Endothelial cell (in vitro differentiated cells): Measurements from ENCODE around the gene COL8A2. TPM values are rescaled to one million over a fixed set of nuclear protein-coding genes. Genes with fewer than 3 reads are reported as not detected.
A peak's percentile ranks its signal among the peaks of the same experiment; 100 is the strongest.

Source experiments
- DNase-seq: peaks from one replicate; pipeline ENCODE4 v3.0.0; 2021; ENCODE audit warnings: low spot score
- H3K27ac Mint-ChIP-seq: one replicate; pipeline ENCODE4 v1.8.0; 2021; ENCODE audit warnings: mixed read lengths, inconsistent platforms; ENCODE audit not compliant: unreplicated experiment
- H3K27me3 Mint-ChIP-seq: one replicate; pipeline ENCODE4 v1.8.0; 2021; ENCODE audit warnings: mild to moderate bottlenecking, moderate library complexity, mixed read lengths, inconsistent platforms; ENCODE audit not compliant: unreplicated experiment
- H3K36me3 Mint-ChIP-seq: one replicate; pipeline ENCODE4 v1.8.0; 2021; ENCODE audit warnings: mild to moderate bottlenecking, low read depth, mixed read lengths, inconsistent platforms; ENCODE audit not compliant: unreplicated experiment
- H3K4me1 Mint-ChIP-seq: one replicate; pipeline ENCODE4 v1.8.0; 2021; ENCODE audit warnings: mild to moderate bottlenecking, mixed read lengths, inconsistent platforms; ENCODE audit not compliant: unreplicated experiment
- H3K4me3 Mint-ChIP-seq: one replicate; pipeline ENCODE4 v1.8.0; 2021; ENCODE audit warnings: mild to moderate bottlenecking, mixed read lengths, inconsistent platforms; ENCODE audit not compliant: unreplicated experiment
- H3K9me3 Mint-ChIP-seq: one replicate; pipeline ENCODE4 v1.8.0; 2021; ENCODE audit warnings: mixed read lengths, inconsistent platforms; ENCODE audit not compliant: unreplicated experiment
- total RNA-seq: library from RNA; stranded (reverse); fragmentation: NEBNext Ultra II Directional; extraction: Animal tissue kit (Norgen Biotek cat#: 25700); gene quantifications from one replicate; pipeline ENCODE4 v1.2.1, GENCODE V29; 2021; ENCODE audit not compliant: unreplicated experiment
- TF ChIP-seq, protein P1 (sequence below): fragments of 200-600 bp; sonication (generic); IDR thresholded peaks from one replicate; pipeline ENCODE4 v1.5.0; 2021; ENCODE audit warnings: antibody characterized with exemption; ENCODE audit not compliant: unreplicated experiment

The COL8A2 gene
- total RNA-seq, 1 donor from 2014 or later = 0.13 TPM

DNA sequence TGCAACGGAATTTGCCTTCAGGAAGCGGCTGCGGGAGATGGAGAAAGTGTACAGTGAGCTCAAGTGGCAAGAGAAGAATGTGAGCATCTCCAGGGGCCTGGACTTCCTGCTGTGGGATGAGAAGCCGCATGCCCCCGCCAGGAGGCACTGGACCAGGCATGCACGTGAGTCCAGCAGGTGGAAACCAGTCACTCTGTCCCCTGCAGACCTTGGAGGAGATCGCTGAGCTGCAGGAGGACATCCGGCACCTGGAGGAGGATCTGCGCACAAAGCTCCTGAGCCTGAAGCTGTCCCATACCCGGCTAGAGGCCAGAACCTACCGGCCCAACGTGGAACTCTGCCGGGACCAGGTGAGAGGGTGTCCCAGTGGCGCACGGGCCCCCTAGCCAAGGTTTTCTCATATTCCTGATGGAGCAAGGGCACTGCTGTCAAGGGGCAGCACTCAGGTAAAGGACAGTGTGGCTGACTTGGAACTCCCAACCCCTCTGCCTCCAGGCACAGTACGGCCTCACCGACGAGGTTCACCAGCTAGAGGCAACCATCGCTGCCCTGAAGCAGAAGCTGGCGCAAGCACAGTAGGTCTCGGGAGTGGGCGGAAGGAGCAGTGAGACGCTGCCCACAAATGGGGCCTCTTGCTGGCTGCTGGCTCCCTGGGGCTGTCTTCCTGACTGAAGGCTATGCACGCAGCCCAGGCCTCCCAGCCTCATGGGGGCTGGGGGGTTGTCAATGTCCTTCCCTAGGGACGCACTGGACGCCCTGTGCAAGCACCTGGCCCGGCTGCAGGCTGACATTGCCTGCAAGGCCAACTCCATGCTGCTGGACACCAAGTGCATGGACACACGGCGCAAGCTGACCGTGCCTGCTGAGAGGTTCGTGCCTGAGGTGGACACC lies 37.5 kb downstream of the COL8A2 start:
- Mint-ChIP-seq H3K27ac (no peak overlapping the region), H3K9me3 (no peaks in the 10 kb centered on the region), H3K4me1 (peaks cover 10% of the 10 kb centered on the region), H3K36me3 (peaks cover 6% of the 10 kb centered on the region), H3K4me3 (peak overlapping the region; percentile 53), H3K27me3 (peaks cover 23% of the 10 kb centered on the region)
- no peak for DNase-seq
- TF ChIP-seq, protein P1, sequence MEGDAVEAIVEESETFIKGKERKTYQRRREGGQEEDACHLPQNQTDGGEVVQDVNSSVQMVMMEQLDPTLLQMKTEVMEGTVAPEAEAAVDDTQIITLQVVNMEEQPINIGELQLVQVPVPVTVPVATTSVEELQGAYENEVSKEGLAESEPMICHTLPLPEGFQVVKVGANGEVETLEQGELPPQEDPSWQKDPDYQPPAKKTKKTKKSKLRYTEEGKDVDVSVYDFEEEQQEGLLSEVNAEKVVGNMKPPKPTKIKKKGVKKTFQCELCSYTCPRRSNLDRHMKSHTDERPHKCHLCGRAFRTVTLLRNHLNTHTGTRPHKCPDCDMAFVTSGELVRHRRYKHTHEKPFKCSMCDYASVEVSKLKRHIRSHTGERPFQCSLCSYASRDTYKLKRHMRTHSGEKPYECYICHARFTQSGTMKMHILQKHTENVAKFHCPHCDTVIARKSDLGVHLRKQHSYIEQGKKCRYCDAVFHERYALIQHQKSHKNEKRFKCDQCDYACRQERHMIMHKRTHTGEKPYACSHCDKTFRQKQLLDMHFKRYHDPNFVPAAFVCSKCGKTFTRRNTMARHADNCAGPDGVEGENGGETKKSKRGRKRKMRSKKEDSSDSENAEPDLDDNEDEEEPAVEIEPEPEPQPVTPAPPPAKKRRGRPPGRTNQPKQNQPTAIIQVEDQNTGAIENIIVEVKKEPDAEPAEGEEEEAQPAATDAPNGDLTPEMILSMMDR = no peak

DNA sequence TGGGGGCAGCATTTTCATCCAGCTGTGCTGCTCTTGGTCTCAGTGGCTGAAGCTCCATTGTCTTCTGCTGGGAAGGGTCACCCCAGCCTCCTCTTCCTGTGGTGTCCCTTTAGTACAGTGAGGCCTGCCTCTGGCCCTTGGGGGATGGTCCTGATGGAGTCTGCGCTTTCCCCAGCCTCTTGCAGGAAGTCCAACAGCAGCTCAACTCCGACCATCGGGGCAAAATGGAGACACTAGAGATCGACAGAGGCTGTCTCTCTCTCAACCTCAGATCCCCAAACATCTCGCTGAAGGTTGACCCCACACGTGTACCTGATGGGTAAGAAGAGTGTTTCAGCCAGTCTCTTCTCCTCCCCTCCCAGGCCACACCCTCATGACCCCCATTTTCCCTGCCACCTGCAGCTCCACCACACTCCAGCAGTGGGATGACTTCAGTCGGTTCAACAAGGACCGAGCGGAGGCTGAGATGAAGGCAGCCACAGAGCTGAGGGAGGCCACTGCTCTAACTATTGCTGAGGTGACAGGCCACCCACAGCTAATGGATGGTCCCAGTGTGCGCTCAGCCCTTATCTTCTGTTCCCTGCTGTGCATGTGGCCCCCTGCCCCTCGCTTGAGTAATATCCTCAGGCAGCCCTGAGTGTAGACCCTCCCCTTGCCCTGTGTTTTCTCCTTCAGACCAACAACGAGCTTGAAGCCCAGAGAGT lies 38.3 kb downstream of the COL8A2 start:
- Mint-ChIP-seq H3K4me3 (peak overlapping the region; percentile 53), H3K9me3 (no peaks in the 10 kb centered on the region), H3K27ac (no peak overlapping the region), H3K36me3 (peaks cover 5% of the 10 kb centered on the region), H3K4me1 (peaks cover 10% of the 10 kb centered on the region), H3K27me3 (peaks cover 21% of the 10 kb centered on the region)
- no peak for DNase-seq
- TF ChIP-seq, protein P1 = no peak

DNA sequence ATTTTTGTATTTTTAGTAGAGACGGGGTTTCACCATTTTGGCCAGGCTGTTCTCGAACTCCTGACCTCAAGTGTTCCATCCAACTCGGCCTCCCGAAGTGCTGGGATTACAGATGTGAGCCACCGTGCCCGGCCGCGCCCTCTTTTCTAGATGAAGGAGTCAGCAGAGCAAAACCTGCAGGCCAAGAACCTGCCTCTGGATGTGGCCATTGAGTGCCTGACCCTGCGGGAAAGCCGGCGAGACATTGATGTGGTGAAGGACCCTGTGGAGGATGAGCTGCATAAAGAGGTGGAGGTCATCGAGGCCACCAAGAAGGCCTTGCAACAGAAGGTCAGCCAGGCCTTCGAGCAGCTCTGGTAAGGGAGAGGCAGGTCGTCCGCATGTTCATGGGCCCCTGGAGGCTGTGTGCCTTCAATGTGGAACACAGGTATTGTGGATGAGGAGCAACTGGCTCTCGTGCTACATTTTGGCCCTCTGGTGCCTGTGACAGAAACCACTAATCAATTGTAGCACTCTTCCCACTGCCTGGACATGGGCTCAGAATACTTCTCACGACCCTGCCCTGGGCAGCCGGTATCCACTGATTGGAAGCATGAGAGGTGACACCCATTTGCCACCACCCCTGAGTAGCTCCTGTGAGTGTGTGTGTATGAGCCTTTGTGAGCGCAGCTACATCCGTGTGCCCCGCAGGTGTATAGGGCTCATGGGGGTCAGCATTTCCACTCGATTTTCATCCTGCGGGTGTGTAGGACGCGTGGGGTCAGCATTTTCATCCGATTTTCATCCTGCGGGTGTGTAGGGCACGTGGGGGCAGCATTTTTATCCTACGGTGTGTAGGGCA lies 39.1 kb downstream of the COL8A2 start:
- no peak for DNase-seq
- TF ChIP-seq, protein P1 = no peak
- peaks cover 21% of the 10 kb centered on the region for H3K27me3 Mint-ChIP-seq
- H3K4me3 Mint-ChIP-seq = no peak overlapping the region
- H3K4me1 Mint-ChIP-seq = peaks cover 10% of the 10 kb centered on the region
- H3K27ac Mint-ChIP-seq = no peak overlapping the region
- peaks cover 5% of the 10 kb centered on the region for H3K36me3 Mint-ChIP-seq
- H3K9me3 Mint-ChIP-seq = no peaks in the 10 kb centered on the region

DNA sequence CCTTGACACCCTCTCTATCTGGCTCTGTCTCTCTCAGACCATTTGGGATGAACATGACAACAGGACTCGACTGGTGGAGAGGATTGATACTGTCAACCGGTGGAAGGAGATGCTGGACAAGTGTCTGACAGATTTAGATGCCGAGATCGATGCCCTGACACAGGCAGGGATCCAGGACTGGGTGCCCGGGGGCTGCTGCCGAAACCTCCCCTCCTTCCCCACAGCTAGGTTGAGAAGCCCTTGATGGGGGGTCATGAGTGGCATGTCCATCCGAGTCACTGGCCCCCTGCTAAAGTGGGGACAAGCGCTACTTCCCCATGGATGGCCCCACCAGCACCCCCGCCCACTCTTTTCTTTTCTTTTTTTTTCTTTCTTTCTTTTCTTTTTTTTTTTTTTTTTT lies 39.9 kb downstream of the COL8A2 start:
- Mint-ChIP-seq H3K27ac (no peak overlapping the region), H3K9me3 (no peaks in the 10 kb centered on the region), H3K27me3 (peaks cover 21% of the 10 kb centered on the region), H3K36me3 (peaks cover 5% of the 10 kb centered on the region), H3K4me1 (peaks cover 10% of the 10 kb centered on the region), H3K4me3 (no peak overlapping the region)
- TF ChIP-seq, protein P1 = no peak
- DNase-seq = no peak
